Kidney (tissue), 14 donors: ENCODE results near the gene MARCHF2. TPM values are rescaled to one million over a fixed set of nuclear protein-coding genes. Genes with fewer than 3 reads are reported as not detected.

ENCODE experiments used
- DNase-seq, 5 donors: peaks; one replicate each; pipeline ENCODE4 v3.0.0-alpha.2; 2013 to 2020
- FAIRE-seq: peaks from 2 replicates; lab custom pipeline; 2012; peaks lifted over from hg19 to GRCh38; lab: Jason Lieb, UNC
- H3K27ac ChIP-seq, 2 donors: one replicate each; pipeline ENCODE4 v1.7.0; 2013; ENCODE audit warnings: low read depth in 2 of 2, low read length in 2 of 2, inconsistent platforms in 1 of 2
- H3K27me3 ChIP-seq: one replicate; pipeline ENCODE4 v1.7.1; 2013; ENCODE audit warnings: low read length, inconsistent platforms; ENCODE audit not compliant: control insufficient read depth, insufficient read depth
- H3K36me3 ChIP-seq, 3 donors: one replicate each; pipeline versions ENCODE4 v1.7.0 to v1.7.1; 2013; ENCODE audit warnings: low read length in 3 of 3, control low read depth in 1 of 3, inconsistent platforms in 1 of 3; ENCODE audit not compliant: insufficient read depth in 3 of 3, control insufficient read depth in 2 of 3
- H3K4me1 ChIP-seq, 3 donors: one replicate each; pipeline versions ENCODE4 v1.7.0 to v1.7.1; 2013; ENCODE audit warnings: low read length in 3 of 3, inconsistent platforms in 1 of 3, low read depth in 1 of 3; ENCODE audit not compliant: control insufficient read depth in 2 of 3, insufficient read depth in 2 of 3
- H3K4me3 ChIP-seq, 3 donors: one replicate each; pipeline versions ENCODE4 v1.7.0 to v1.8.1; 2013; ENCODE audit warnings: low read length in 3 of 3, control low read depth in 1 of 3, inconsistent platforms in 1 of 3
- H3K9ac ChIP-seq, 3 donors: one replicate each; pipeline versions ENCODE4 v1.7.0 to v1.7.1; 2013; ENCODE audit warnings: low read length in 3 of 3, control low read depth in 1 of 3, inconsistent platforms in 1 of 3
- H3K9me3 ChIP-seq, 3 donors: one replicate each; pipeline versions ENCODE4 v1.7.0 to v1.7.1; 2013; ENCODE audit warnings: low read length in 3 of 3, control low read depth in 1 of 3, inconsistent platforms in 1 of 3; ENCODE audit not compliant: control insufficient read depth in 2 of 3, insufficient read depth in 1 of 3
- intact Hi-C: fragments of 100-400 bp; cut with DNase I; formaldehyde crosslinking; loops from one replicate; pipeline ENCODE4 v1.11.1; 2022
- polyA plus RNA-seq: library from polyadenylated mRNA; stranded (reverse); fragments of 350-450 nt; fragmentation: Illumina TruSeq; extraction: RNeasy Lipid Tissue Mini Kit (QIAGEN cat#74804); gene quantifications from one replicate; pipeline ENCODE4 v1.2.3, GENCODE V29; 2014; ENCODE audit warnings: low read depth, low replicate concordance; ENCODE audit not compliant: insufficient read depth
- total RNA-seq: library from RNA; stranded (reverse); fragmentation: NEBNext Ultra II Directional; extraction: Animal tissue kit (Norgen Biotek cat#: 25700); gene quantifications from one replicate; pipeline ENCODE4 v1.2.1, GENCODE V29; 2021
- TF ChIP-seq, protein P1 (sequence below): IDR thresholded peaks from 3 replicates; pipeline ENCODE4 v1.5.1; 2012; ENCODE audit warnings: mild to moderate bottlenecking, moderate library complexity, borderline replicate concordance; ENCODE audit not compliant: insufficient read depth; ENCODE audit errors: extremely low read depth
- donor health status: control.
- donor health status: control.
- donor health status: control.
- donor health status: control.
- donor health status: control.
- donor health status: DM: yes; HTN: yes; CAD: no.
- donor health status: Normal renal cell carcinoma (clear cell type).

The MARCHF2 gene
- total and polyA plus RNA-seq, 2 donors from 2014 or later: 46.5 to 48.4 TPM

DNA sequence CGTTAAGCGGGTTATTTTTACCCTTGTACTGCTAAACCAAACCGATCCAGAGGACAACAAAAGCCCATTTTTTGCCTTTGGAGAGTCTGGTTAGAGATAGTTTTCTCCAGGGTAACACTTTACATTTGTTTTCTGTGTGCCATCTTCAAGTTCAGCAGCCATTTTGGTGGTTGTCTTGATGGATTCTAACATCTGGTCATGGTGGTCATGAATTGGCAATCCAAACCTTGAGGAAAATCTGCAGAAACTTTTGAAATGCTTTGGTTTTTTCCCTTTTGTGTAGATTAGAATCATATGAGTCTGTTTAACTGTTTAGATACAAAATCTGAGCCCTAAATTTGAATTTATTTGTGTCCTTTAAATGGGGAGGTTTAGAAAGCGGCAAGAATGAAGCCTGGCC lies 48.3 kb downstream of the MARCHF2 start:
- Histone ChIP-seq H3K4me1 (peaks cover 2 to 47% (median 17%) of the 10 kb centered on the region in 3 donors), H3K9ac (no peak overlapping the region), H3K4me3 (no peak overlapping the region), H3K27ac (no peak overlapping the region), H3K9me3 (no peaks in the 10 kb centered on the region), H3K36me3 (peaks cover 16 to 33% (median 30%) of the 10 kb centered on the region in 3 donors), H3K27me3 (no peaks in the 10 kb centered on the region)
- DNase-seq (no peak), FAIRE-seq (no peak)
- intact Hi-C loops: no loop called here
- TF ChIP-seq, protein P1, sequence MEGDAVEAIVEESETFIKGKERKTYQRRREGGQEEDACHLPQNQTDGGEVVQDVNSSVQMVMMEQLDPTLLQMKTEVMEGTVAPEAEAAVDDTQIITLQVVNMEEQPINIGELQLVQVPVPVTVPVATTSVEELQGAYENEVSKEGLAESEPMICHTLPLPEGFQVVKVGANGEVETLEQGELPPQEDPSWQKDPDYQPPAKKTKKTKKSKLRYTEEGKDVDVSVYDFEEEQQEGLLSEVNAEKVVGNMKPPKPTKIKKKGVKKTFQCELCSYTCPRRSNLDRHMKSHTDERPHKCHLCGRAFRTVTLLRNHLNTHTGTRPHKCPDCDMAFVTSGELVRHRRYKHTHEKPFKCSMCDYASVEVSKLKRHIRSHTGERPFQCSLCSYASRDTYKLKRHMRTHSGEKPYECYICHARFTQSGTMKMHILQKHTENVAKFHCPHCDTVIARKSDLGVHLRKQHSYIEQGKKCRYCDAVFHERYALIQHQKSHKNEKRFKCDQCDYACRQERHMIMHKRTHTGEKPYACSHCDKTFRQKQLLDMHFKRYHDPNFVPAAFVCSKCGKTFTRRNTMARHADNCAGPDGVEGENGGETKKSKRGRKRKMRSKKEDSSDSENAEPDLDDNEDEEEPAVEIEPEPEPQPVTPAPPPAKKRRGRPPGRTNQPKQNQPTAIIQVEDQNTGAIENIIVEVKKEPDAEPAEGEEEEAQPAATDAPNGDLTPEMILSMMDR: no peak

DNA sequence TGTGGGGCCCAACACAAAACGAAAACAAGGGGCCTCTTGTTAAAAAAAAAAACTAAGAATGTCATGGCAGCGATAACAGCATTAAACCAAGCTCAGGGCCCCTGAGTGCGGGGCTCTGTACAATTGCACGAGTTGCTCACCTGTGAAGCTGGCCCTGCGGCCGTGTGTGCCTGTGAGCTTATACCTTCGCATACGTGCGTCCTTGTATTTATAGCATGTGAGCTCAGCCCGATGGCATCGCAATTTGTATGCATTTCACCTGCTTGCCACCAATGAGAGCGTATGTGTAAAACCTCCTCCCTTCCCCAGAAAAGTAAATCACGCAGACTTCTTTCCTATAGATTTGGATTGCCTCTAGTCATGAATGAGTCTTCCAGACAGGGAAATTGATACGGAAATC lies 48.8 kb downstream of the MARCHF2 start:
- FAIRE-seq (no peak), DNase-seq (peak in 4 of 5 donors; percentile 58 to 80 (median 72))
- H3K36me3 ChIP-seq: peaks cover 13 to 28% (median 27%) of the 10 kb centered on the region in 3 donors
- TF ChIP-seq, protein P1: no peak
- intact Hi-C loops: no loop called here
- H3K9me3 ChIP-seq: no peaks in the 10 kb centered on the region
- H3K4me3 ChIP-seq: no peak overlapping the region
- peaks cover 2 to 47% (median 17%) of the 10 kb centered on the region in 3 donors for H3K4me1 ChIP-seq
- no peak overlapping the region for H3K27ac ChIP-seq
- H3K9ac ChIP-seq: no peak overlapping the region
- H3K27me3 ChIP-seq: no peaks in the 10 kb centered on the region

DNA sequence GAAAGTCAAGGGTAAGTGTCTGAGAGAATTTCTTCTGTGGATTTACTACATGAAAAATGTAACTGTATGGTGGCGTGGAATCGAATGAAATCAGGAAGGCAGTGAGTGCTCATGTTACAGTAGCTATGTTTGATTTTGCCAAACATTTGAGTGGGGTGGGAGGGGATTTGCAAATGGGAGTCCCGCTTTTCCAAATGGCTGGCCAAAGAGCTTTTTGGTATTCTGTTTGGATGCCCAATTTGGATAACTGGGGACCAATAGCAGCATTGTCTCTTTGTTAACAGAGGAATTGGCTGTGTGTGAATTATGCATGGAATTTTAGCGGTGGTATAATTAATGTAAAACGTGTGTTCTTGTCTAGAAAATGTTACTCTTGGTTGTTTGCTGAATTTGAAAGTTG lies 49.5 kb downstream of the MARCHF2 start:
- H3K36me3 ChIP-seq: peaks cover 13 to 31% (median 27%) of the 10 kb centered on the region in 3 donors
- peaks cover 2 to 41% (median 17%) of the 10 kb centered on the region in 3 donors for H3K4me1 ChIP-seq
- intact Hi-C loops: no loop called here
- H3K9ac ChIP-seq: no peak overlapping the region
- DNase-seq: no peak
- no peak overlapping the region for H3K4me3 ChIP-seq
- FAIRE-seq: no peak
- no peaks in the 10 kb centered on the region for H3K27me3 ChIP-seq
- no peak overlapping the region for H3K27ac ChIP-seq
- H3K9me3 ChIP-seq: no peaks in the 10 kb centered on the region
- TF ChIP-seq, protein P1: no peak

DNA sequence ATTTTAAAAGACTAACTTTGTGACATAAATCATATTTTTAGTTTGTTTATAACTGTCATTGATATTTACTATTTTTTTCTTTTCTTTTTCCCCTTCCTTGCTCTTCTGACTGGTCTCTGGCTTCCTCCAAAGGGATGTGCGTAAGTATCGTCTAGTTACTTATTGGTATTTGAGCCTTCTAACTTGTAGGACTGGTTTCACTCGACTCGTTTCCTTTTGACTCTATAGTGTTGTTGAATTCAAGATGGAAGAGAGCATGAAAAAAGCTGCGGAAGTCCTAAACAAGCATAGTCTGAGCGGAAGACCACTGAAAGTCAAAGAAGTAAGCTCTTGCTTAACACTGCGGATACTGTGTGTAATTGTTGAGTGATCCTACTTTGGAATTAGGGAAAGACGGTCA lies 50.3 kb downstream of the MARCHF2 start:
- no peaks in the 10 kb centered on the region for H3K27me3 ChIP-seq
- FAIRE-seq (no peak), DNase-seq (peak in 2 of 5 donors; percentile 44 to 50)
- TF ChIP-seq, protein P1: no peak
- intact Hi-C loops: no loop called here
- H3K4me1 ChIP-seq: peaks cover 2 to 33% (median 15%) of the 10 kb centered on the region in 3 donors
- no peaks in the 10 kb centered on the region for H3K9me3 ChIP-seq
- H3K4me3 ChIP-seq: no peak overlapping the region
- H3K9ac ChIP-seq: no peak overlapping the region
- peaks cover 16 to 31% (median 31%) of the 10 kb centered on the region in 3 donors for H3K36me3 ChIP-seq
- no peak overlapping the region for H3K27ac ChIP-seq
